HG02884 (cell line): ENCODE data around the gene MICALL1.
"Not testable (repeated sequence)": the region's sequence is repeated elsewhere in the genome, so short reads cannot be mapped to it uniquely, and the experiment has no call there.

ENCODE experiments used
- ATAC-seq: cut with Tn5 transposase; IDR thresholded peaks from one replicate; pipeline ENCODE4 v1.9.1; 2021; ENCODE audit warnings: mild to moderate bottlenecking, moderate library complexity; ENCODE audit not compliant: unreplicated experiment

MICALL1 gene

GRCh38 chr22:37929390-37929789 is 23.3 kb downstream of the MICALL1 start:
- no peak for ATAC-seq

GRCh38 chr22:37930270-37930951 is 24.3 kb downstream of the MICALL1 start:
- no peak for ATAC-seq

- ATAC-seq = no peak
Observed at GRCh38 chr22:37930952-37931440, 24.9 kb downstream of the MICALL1 start.

- no peak for ATAC-seq
Observed at GRCh38 chr22:37931893-37932389, 25.8 kb downstream of the MICALL1 start.

GRCh38 chr22:37932401-37932800 is 26.3 kb downstream of the MICALL1 start:
- no peak for ATAC-seq

- no peak for ATAC-seq
Observed at GRCh38 chr22:37932821-37933578, 26.9 kb downstream of the MICALL1 start.

- peak; percentile 52 for ATAC-seq
Observed at GRCh38 chr22:37933711-37934376, 27.7 kb downstream of the MICALL1 start.

- no peak for ATAC-seq
Observed at GRCh38 chr22:37940698-37941376, 34.7 kb downstream of the MICALL1 start.

- no peak for ATAC-seq
Observed at GRCh38 chr22:37942133-37942532, 36.0 kb downstream of the MICALL1 start.

- ATAC-seq = no peak
Observed at GRCh38 chr22:37943136-37943824, 37.2 kb downstream of the MICALL1 start.

- no peak for ATAC-seq
Observed at GRCh38 chr22:37943825-37944198, 37.7 kb downstream of the MICALL1 start.

- not testable (repeated sequence) for ATAC-seq
Observed at GRCh38 chr22:37944423-37944822, 38.3 kb downstream of the MICALL1 start.

- ATAC-seq = not testable (repeated sequence)
Observed at GRCh38 chr22:37947142-37947795, 41.2 kb downstream of the MICALL1 start.

GRCh38 chr22:37951305-37951704 is 45.2 kb downstream of the MICALL1 start:
- no peak for ATAC-seq

- ATAC-seq = not testable (repeated sequence)
Observed at GRCh38 chr22:37952629-37953028, 46.5 kb downstream of the MICALL1 start.

- peak; percentile 14 for ATAC-seq
Observed at GRCh38 chr22:37953062-37953436, 47.0 kb downstream of the MICALL1 start.

GRCh38 chr22:37953437-37954179 is 47.5 kb downstream of the MICALL1 start, which contains the start of the genes C22orf23 and POLR2F:
Gene C22orf23, minus strand, starts transcription at chr22:37953601. Its CDS starts 452 bp downstream, at chr22:37953149.
Gene POLR2F, plus strand, starts transcription at chr22:37953699. Its CDS starts 89 bp downstream, at chr22:37953788.
- ATAC-seq = peak; percentile 80

GRCh38 chr22:37954686-37955085 is 48.6 kb downstream of the MICALL1 start:
- ATAC-seq = no peak
